Caco-2 (cell line): ENCODE measurements around the gene ZXDB. TPM values are rescaled to one million over a fixed set of nuclear protein-coding genes. Genes with fewer than 3 reads are reported as not detected.
"Not testable (repeated sequence)": the region's sequence is repeated elsewhere in the genome, so short reads cannot be mapped to it uniquely, and the experiment has no call there.

ENCODE experiments used
- BruUV-seq: library from RNA; stranded (reverse); fragments of 400-500 nt; replicated peaks from 2 replicates; lab custom pipeline; 2021; lab: Mats Ljungman, UMichigan
- CTCF ChIA-PET: fragments of 300-600 bp; sonication (Branson Sonifier 250); formaldehyde crosslinking; loops from one replicate; lab custom pipeline; 2022; ENCODE audit warnings: antibody characterized with exemption; lab: Charles Lee
- POLR2A ChIA-PET: fragments of 300-600 bp; sonication (Branson Sonifier 250); formaldehyde crosslinking; loops from one replicate; lab custom pipeline; 2022; ENCODE audit warnings: antibody characterized with exemption; lab: Charles Lee
- DNase-seq, 2 experiments: peaks; one replicate each; pipeline versions ENCODE4 v3.0.0 to v3.0.0-alpha.2; 2020 to 2022
- H3K27me3 ChIP-seq: replicated peaks from 2 replicates; pipeline ENCODE4 v1.6.0; 2011; ENCODE audit warnings: low read length; ENCODE audit not compliant: control insufficient read depth, insufficient read depth
- H3K36me3 ChIP-seq: 2 replicates; pipeline ENCODE4 v1.5.1; 2011; ENCODE audit warnings: low read length; ENCODE audit not compliant: control insufficient read depth, insufficient read depth
- H3K4me1 ChIP-seq: fragments of 250-450 bp; sonication (Bioruptor Pico); 2 replicates; pipeline ENCODE4 v1.5.1; 2020; ENCODE audit warnings: mild to moderate bottlenecking
- H3K4me3 ChIP-seq: 2 replicates; pipeline ENCODE4 v1.5.1; 2011; ENCODE audit warnings: low read depth, mild to moderate bottlenecking, control low read depth, low read length
- H3K9me3 ChIP-seq: fragments of 250-450 bp; sonication (Bioruptor Pico); 2 replicates; pipeline ENCODE4 v1.5.1; 2020; ENCODE audit warnings: mild to moderate bottlenecking, moderate library complexity
- H3K27ac Mint-ChIP-seq: one replicate; pipeline ENCODE4 v1.8.0; 2022; ENCODE audit warnings: mixed read lengths; ENCODE audit not compliant: unreplicated experiment
- H3K27me3 Mint-ChIP-seq: one replicate; pipeline ENCODE4 v1.8.0; 2022; ENCODE audit warnings: mixed read lengths; ENCODE audit not compliant: insufficient read depth, unreplicated experiment
- H3K36me3 Mint-ChIP-seq: one replicate; pipeline ENCODE4 v1.8.0; 2022; ENCODE audit warnings: mild to moderate bottlenecking, mixed read lengths; ENCODE audit not compliant: insufficient read depth, unreplicated experiment
- H3K4me1 Mint-ChIP-seq: one replicate; pipeline ENCODE4 v1.8.0; 2022; ENCODE audit warnings: low read depth, mixed read lengths; ENCODE audit not compliant: unreplicated experiment
- H3K4me3 Mint-ChIP-seq: one replicate; pipeline ENCODE4 v1.8.0; 2022; ENCODE audit warnings: mild to moderate bottlenecking, moderate library complexity, mixed read lengths; ENCODE audit not compliant: unreplicated experiment
- H3K9me3 Mint-ChIP-seq: one replicate; pipeline ENCODE4 v1.8.0; 2022; ENCODE audit warnings: mixed read lengths; ENCODE audit not compliant: unreplicated experiment
- CTCF ChIP-seq, 2 experiments: fragments of 200-600 bp in 1 of 2; IDR thresholded peaks; 1 replicate in 1 of 2; 2 replicates in 1 of 2; pipeline versions ENCODE4 v1.5.1 to v1.8.0; 2011 to 2022; ENCODE audit warnings: antibody characterized with exemption in 1 of 2, control low read depth in 1 of 2, inconsistent platforms in 1 of 2, low read depth in 1 of 2, low read length in 1 of 2, mild to moderate bottlenecking in 1 of 2, moderate library complexity in 1 of 2; ENCODE audit not compliant: insufficient read depth in 1 of 2, severe bottlenecking in 1 of 2, unreplicated experiment in 1 of 2
- intact Hi-C: fragments of 100-400 bp; cut with micrococcal nuclease; formaldehyde crosslinking; loops from one replicate; pipeline ENCODE4 v1.10.0; 2022; ENCODE audit not compliant: unreplicated experiment
- total RNA-seq: library from RNA; stranded (reverse); gene quantifications from 2 replicates; pipeline ENCODE4 v1.2.3, GENCODE V29; 2022

Gene ZXDB
- total RNA-seq, 1 experiment from 2014 or later: 8.3 TPM

- no peaks in the 10 kb centered on the region for H3K27me3 ChIP-seq
- Mint-ChIP-seq H3K4me1 (no peaks in the 10 kb centered on the region), H3K4me3 (no peak overlapping the region), H3K36me3 (no peaks in the 10 kb centered on the region), H3K27me3 (no peaks in the 10 kb centered on the region), H3K27ac (no peak overlapping the region), H3K9me3 (no peaks in the 10 kb centered on the region)
- no peaks in the 10 kb centered on the region for H3K36me3 ChIP-seq
- no peak for TF ChIP-seq CTCF (IDR thresholded peaks at IDR 0.05; ENCODE audit: insufficient read depth in 1 of 2, low read depth in 1 of 2, low read length in 1 of 2, severe bottlenecking in 1 of 2, unreplicated experiment in 1 of 2)
- no peak for DNase-seq
- intact Hi-C loops: no loop called here
- no TSS peak for BruUV-seq
- CTCF ChIA-PET: interaction anchor here (0.7 kb wide), 1 partner anchor 12 kb away, joined by 3 read pairs; no protein-coding TSS in a partner anchor
- no peaks in the 10 kb centered on the region for H3K4me1 ChIP-seq
- POLR2A ChIA-PET: no interaction called here
- H3K4me3 ChIP-seq: no peak overlapping the region
- no peaks in the 10 kb centered on the region for H3K9me3 ChIP-seq
Measured at GRCh38 chrX:57587607-57588006, 4.2 kb upstream of the ZXDB start.

GRCh38 chrX:57592160-57592893 lies 516 bp downstream of the ZXDB start:
- H3K9me3 Mint-ChIP-seq, H3K27me3 ChIP-seq, POLR2A ChIA-PET, H3K4me1 ChIP-seq, H3K36me3 Mint-ChIP-seq, H3K27ac Mint-ChIP-seq, H3K36me3 ChIP-seq, H3K27me3 Mint-ChIP-seq, BruUV-seq, H3K9me3 ChIP-seq: not testable (repeated sequence)
- intact Hi-C loops: loop anchor here (10.0 kb wide), 1 partner anchor 332 kb away; no protein-coding TSS in a partner anchor
- peak; percentile 35 to 54 for DNase-seq
- Mint-ChIP-seq H3K4me1 (peaks cover 12% of the 10 kb centered on the region), H3K4me3 (peak overlapping the region; percentile 75)
- peak overlapping the region; percentile 49 for H3K4me3 ChIP-seq
- CTCF ChIA-PET: interaction anchor here (0.7 kb wide), 1 partner anchor 289 kb away, joined by 3 read pairs; no protein-coding TSS in a partner anchor

GRCh38 chrX:57592894-57593215 lies 1.0 kb downstream of the ZXDB start:
- H3K27me3 Mint-ChIP-seq, H3K4me1 ChIP-seq, CTCF ChIA-PET, BruUV-seq, H3K36me3 Mint-ChIP-seq, POLR2A ChIA-PET, H3K27ac Mint-ChIP-seq, H3K27me3 ChIP-seq, H3K9me3 ChIP-seq, H3K9me3 Mint-ChIP-seq, H3K36me3 ChIP-seq: not testable (repeated sequence)
- peaks cover 12% of the 10 kb centered on the region for H3K4me1 Mint-ChIP-seq
- peak in 1 of 2 experiments; percentile 15 for TF ChIP-seq CTCF (IDR thresholded peaks at IDR 0.05; ENCODE audit: insufficient read depth in 1 of 2, low read depth in 1 of 2, low read length in 1 of 2, severe bottlenecking in 1 of 2, unreplicated experiment in 1 of 2)
- peak overlapping the region; percentile 75 for H3K4me3 Mint-ChIP-seq
- peak overlapping the region; percentile 49 for H3K4me3 ChIP-seq
- peak; percentile 53 to 65 for DNase-seq
- intact Hi-C loops: loop anchor here (10.0 kb wide), 1 partner anchor 332 kb away; no protein-coding TSS in a partner anchor
